NCI-H1436 treated with DMSO at 0.1 percent for 48 hours (cell line): ENCODE data around the gene CRABP2.
A peak's percentile ranks its signal among the peaks of the same experiment; 100 is the strongest.

Source experiments
- DNase-seq: peaks from one replicate; lab custom pipeline; 2025; lab: John Stamatoyannopoulos, UW

Gene CRABP2

GRCh38 chr1:156709031-156709430 lies 3.6 kb upstream of the CRABP2 start:
- DNase-seq = no peak

GRCh38 chr1:156708218-156708661 lies 2.9 kb upstream of the CRABP2 start:
- DNase-seq = no peak

- no peak for DNase-seq
These were observed 2.2 kb upstream of the CRABP2 start for GRCh38 chr1:156707417-156708217.

- DNase-seq = no peak
These were observed 1.5 kb upstream of the CRABP2 start for GRCh38 chr1:156706657-156707416.

GRCh38 chr1:156705918-156706656 lies 704 bp upstream of the CRABP2 start:
- DNase-seq = peak; percentile 35

- no peak for DNase-seq
These were observed 458 bp downstream of the CRABP2 start for GRCh38 chr1:156704930-156705320.

- no peak for DNase-seq
These were observed 1.1 kb downstream of the CRABP2 start for GRCh38 chr1:156704166-156704711.

GRCh38 chr1:156703741-156704140 lies 1.6 kb downstream of the CRABP2 start:
- no peak for DNase-seq

- DNase-seq = no peak
These were observed 2.0 kb downstream of the CRABP2 start for GRCh38 chr1:156703336-156703735.

- no peak for DNase-seq
These were observed 4.4 kb downstream of the CRABP2 start for GRCh38 chr1:156700736-156701531.

- DNase-seq = no peak
These were observed 6.4 kb downstream of the CRABP2 start for GRCh38 chr1:156698995-156699394.

- no peak for DNase-seq
These were observed 7.9 kb downstream of the CRABP2 start for GRCh38 chr1:156697481-156697880.

GRCh38 chr1:156696755-156697154 lies 8.6 kb downstream of the CRABP2 start:
- DNase-seq = no peak

- no peak for DNase-seq
These were observed 10.8 kb downstream of the CRABP2 start for GRCh38 chr1:156694690-156694962.

- DNase-seq = no peak
These were observed 11.3 kb downstream of the CRABP2 start for GRCh38 chr1:156693848-156694689.

- peak; percentile 55 for DNase-seq
These were observed 12.2 kb downstream of the CRABP2 start for GRCh38 chr1:156692925-156693847.

- DNase-seq = no peak
These were observed 12.9 kb downstream of the CRABP2 start for GRCh38 chr1:156692441-156692924.

- DNase-seq = no peak
These were observed 13.5 kb downstream of the CRABP2 start for GRCh38 chr1:156691665-156692440.

- no peak for DNase-seq
These were observed 14.2 kb downstream of the CRABP2 start for GRCh38 chr1:156691191-156691590.
